Brain microvascular endothelial cell (primary cell): ENCODE data around the gene NLGN4Y.

Source experiments
- DNase-seq: peaks from one replicate; pipeline ENCODE4 v3.0.0-alpha.2; 2020
- H3K27ac ChIP-seq: fragments of 250-450 bp; sonication (Bioruptor Pico); 2 replicates; pipeline ENCODE4 v1.5.1; 2020; ENCODE audit warnings: mild to moderate bottlenecking, moderate library complexity
- H3K27me3 ChIP-seq: fragments of 250-450 bp; sonication (Bioruptor Pico); replicated peaks from 2 replicates; pipeline ENCODE4 v1.5.1; 2020; ENCODE audit warnings: mild to moderate bottlenecking
- H3K36me3 ChIP-seq: fragments of 250-450 bp; sonication (Bioruptor Pico); replicated peaks from 2 replicates; pipeline ENCODE4 v1.5.1; 2020; ENCODE audit warnings: mild to moderate bottlenecking
- H3K4me3 ChIP-seq: 2 replicates; pipeline ENCODE4 v1.5.1; 2011; ENCODE audit warnings: low read depth, mild to moderate bottlenecking, control low read depth, low read length, moderate library complexity
- in situ Hi-C: cut with HindIII; loops from 2 replicates; pipeline ENCODE4 v1.10.0; 2017; ENCODE audit warnings: low sequenced_read_pairs, low pct_ligation_motif_present
- TF ChIP-seq, protein P1 (sequence below): IDR thresholded peaks from 2 replicates; pipeline ENCODE4 v1.5.1; 2011; ENCODE audit warnings: low read depth, mild to moderate bottlenecking, moderate library complexity, low read length, control low read depth, inconsistent platforms; ENCODE audit errors: missing control alignments

Gene NLGN4Y

DNA sequence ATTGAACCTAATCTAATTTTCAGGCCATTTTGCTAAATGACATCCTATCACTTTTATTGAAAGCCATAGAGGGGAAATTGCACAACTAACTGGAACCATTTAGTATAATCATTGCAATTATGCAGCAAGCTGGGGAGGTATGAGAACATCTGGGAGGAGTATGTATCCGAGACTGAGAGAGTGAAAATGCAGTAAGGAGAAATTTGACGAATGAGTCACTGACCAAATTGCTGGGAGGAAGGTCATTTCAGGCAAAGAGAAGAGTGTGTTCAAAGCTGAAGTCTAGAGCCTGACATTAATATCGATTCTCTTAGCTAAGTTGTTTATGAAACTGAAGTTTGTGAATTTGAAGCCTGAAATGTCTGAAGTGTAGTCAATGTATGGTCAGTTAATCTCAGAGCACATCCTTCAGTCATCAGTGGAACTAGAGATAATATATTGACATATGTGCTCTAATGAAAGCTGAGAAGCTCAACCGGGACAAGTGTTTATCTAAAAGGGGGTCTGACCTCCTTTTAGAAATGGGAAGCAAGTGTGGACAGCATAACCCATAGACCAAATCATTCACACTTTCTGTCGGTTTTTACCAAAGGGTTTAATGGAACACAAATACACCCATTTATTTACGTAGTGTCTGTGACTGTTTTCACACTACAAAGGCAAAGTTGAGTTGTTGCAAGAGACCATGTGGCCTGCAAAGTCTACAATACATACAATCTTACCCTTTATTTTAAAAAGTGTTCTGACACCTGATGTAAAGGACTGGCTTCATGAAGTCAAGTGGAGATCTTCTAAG is 120.0 kb downstream of the NLGN4Y start:
- no peak for DNase-seq
- no peaks in the 10 kb centered on the region for H3K36me3 ChIP-seq
- H3K27me3 ChIP-seq = no peaks in the 10 kb centered on the region
- in situ Hi-C loops = no loop called here
- no peak overlapping the region for H3K27ac ChIP-seq
- TF ChIP-seq, protein P1, sequence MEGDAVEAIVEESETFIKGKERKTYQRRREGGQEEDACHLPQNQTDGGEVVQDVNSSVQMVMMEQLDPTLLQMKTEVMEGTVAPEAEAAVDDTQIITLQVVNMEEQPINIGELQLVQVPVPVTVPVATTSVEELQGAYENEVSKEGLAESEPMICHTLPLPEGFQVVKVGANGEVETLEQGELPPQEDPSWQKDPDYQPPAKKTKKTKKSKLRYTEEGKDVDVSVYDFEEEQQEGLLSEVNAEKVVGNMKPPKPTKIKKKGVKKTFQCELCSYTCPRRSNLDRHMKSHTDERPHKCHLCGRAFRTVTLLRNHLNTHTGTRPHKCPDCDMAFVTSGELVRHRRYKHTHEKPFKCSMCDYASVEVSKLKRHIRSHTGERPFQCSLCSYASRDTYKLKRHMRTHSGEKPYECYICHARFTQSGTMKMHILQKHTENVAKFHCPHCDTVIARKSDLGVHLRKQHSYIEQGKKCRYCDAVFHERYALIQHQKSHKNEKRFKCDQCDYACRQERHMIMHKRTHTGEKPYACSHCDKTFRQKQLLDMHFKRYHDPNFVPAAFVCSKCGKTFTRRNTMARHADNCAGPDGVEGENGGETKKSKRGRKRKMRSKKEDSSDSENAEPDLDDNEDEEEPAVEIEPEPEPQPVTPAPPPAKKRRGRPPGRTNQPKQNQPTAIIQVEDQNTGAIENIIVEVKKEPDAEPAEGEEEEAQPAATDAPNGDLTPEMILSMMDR = no peak
- H3K4me3 ChIP-seq = no peak overlapping the region

DNA sequence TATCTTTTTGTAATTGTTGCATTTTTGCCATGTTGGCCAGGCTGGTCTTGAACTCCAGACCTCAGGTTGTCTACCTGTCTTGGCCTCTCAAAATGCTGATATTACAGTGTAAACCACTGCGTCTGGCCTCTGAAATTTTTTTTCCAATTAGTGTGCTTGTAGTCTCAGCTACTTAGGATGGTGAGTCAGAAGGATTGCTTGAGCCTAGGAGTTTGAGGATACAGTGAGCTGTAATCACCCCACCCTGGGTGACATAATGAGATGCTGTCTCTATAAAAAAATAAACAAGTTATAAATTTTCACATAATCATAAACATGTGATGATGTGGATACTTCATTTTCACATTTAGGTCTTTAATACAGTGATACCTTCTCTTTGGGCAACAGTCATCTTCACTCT is 154.9 kb downstream of the NLGN4Y start:
- Histone ChIP-seq H3K36me3 (no peaks in the 10 kb centered on the region), H3K27ac (no peak overlapping the region), H3K27me3 (no peaks in the 10 kb centered on the region), H3K4me3 (no peak overlapping the region)
- in situ Hi-C loops = no loop called here
- TF ChIP-seq, protein P1 = no peak
- DNase-seq = no peak

DNA sequence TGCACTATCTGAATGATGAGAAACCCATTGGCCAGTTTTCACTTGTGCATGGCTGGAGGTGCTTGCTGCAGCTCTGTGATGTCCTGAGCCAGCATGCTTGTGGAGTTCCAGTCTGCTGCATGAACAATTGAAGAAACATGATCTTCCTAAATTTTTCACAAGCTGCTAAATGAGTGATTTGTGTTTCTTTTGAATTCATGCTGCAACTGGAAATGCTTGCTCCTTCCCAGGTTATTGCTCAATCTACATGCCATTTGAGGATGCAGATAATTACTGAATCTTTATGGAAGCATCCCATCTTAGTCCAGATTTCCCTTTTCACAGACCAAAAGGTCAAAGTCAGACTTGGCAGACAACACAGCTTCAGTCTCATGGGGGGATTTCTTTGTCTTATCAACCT is 170.2 kb downstream of the NLGN4Y start:
- in situ Hi-C loops = no loop called here
- Histone ChIP-seq H3K36me3 (no peaks in the 10 kb centered on the region), H3K27ac (no peak overlapping the region), H3K4me3 (no peak overlapping the region), H3K27me3 (no peaks in the 10 kb centered on the region)
- TF ChIP-seq, protein P1 = no peak
- DNase-seq = no peak

DNA sequence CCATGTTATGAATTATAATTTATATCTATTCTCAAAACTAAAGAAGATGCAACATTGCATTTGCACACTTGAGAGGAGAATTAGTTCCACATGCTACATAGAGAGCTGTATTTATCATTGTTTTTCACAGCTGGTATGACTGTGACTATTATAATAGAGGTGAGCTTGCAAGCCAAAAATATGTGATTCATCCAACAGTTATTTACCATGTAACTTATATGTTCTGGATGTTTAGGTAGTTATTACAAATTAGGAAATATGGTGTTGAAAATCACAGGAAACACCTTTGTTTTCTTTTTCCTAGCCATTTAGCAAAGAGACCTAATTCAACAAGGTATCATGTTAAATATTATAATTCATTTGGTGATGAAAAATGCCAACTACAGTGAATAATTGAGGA is 183.8 kb downstream of the NLGN4Y start:
- H3K4me3 ChIP-seq = no peak overlapping the region
- no peak overlapping the region for H3K27ac ChIP-seq
- no peaks in the 10 kb centered on the region for H3K36me3 ChIP-seq
- TF ChIP-seq, protein P1 = no peak
- no peak for DNase-seq
- H3K27me3 ChIP-seq = no peaks in the 10 kb centered on the region
- in situ Hi-C loops = no loop called here

DNA sequence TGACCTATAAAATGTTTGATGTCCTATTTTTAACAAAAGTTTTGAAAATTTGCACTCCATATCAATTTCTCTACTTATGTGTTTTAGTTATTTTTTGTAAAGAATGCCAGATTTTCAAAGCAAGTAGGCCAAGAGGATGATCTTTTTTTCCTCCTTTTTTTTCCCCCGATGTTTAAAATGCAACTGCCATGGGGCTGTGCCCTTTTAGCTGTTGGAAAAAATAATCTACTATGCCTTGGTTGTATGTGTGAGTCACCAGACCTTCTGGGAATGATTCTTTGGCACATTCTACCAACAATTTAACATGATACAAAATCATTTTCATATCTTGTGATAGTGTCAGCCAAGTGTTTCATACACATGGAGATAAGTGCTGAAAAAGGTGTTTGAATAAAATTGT is 217.3 kb downstream of the NLGN4Y start:
- no peak overlapping the region for H3K4me3 ChIP-seq
- no peaks in the 10 kb centered on the region for H3K36me3 ChIP-seq
- no peak for DNase-seq
- TF ChIP-seq, protein P1 = no peak
- no peak overlapping the region for H3K27ac ChIP-seq
- no peaks in the 10 kb centered on the region for H3K27me3 ChIP-seq
- in situ Hi-C loops = no loop called here

DNA sequence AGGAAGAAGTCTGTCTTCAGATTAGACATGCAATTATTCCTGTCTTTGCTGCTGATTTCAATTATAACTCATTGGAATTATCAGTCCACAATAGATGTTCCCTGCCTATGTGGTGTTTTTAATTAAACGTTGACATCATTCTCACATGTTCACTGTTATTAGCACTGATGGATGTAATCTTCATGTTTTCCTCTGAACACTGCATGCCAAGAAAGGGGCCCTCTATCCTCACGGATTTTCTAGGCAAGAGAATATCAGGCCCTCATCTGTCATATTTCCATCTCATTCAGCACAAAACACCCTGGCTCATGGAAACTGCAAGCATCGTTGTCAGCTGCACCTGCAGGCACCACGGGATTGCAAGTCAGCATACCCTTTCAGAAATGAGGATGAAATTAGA is 224.0 kb downstream of the NLGN4Y start:
- Histone ChIP-seq H3K4me3 (no peak overlapping the region), H3K27me3 (no peaks in the 10 kb centered on the region), H3K27ac (no peak overlapping the region), H3K36me3 (no peaks in the 10 kb centered on the region)
- no peak for DNase-seq
- TF ChIP-seq, protein P1 = no peak
- in situ Hi-C loops = no loop called here
